Measurements from ENCODE around the gene TMEM258.

DNA sequence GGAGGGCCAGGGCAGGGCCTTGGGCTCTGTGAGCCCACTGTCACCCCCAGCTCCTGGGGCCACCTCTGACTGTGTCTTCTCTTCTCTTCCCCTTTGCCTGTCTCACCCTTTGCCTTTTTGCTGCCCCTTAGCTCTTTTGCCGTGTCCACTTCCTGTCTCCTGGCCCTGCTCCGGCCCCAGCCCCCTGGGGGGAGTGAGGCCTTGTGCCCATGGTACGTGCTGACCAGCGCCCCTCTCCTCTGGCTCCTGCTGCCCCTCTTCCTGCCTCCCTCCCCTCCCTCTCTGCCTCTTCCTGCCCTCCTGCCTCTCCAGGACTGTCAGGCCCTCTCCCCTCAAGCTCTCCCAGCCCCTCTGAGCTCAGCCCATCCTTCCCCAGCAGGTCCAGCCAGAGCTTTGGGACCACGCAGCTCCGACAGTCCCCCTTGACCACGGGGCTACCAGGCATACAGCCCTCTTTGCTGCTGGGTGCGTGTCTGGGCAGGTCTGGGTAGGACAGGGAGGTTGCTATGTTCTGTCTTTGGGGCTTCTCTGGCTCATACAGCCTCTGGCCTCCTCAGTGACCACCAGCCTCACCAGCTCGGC lies 11.7 kb downstream of the TMEM258 start:
- no peak for TF ChIP-seq POLR2A (IDR thresholded peaks at IDR 0.05)
- TF ChIP-seq, protein P1, sequence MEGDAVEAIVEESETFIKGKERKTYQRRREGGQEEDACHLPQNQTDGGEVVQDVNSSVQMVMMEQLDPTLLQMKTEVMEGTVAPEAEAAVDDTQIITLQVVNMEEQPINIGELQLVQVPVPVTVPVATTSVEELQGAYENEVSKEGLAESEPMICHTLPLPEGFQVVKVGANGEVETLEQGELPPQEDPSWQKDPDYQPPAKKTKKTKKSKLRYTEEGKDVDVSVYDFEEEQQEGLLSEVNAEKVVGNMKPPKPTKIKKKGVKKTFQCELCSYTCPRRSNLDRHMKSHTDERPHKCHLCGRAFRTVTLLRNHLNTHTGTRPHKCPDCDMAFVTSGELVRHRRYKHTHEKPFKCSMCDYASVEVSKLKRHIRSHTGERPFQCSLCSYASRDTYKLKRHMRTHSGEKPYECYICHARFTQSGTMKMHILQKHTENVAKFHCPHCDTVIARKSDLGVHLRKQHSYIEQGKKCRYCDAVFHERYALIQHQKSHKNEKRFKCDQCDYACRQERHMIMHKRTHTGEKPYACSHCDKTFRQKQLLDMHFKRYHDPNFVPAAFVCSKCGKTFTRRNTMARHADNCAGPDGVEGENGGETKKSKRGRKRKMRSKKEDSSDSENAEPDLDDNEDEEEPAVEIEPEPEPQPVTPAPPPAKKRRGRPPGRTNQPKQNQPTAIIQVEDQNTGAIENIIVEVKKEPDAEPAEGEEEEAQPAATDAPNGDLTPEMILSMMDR (IDR thresholded peaks at IDR 0.05): no peak
